A673 (cell line): Measurements from ENCODE around the gene FSTL4. TPM values are rescaled to one million over a fixed set of nuclear protein-coding genes. Genes with fewer than 3 reads are reported as not detected.

Experiments
- BruUV-seq: library from RNA; stranded (reverse); fragments of 400-500 nt; replicated peaks from 2 replicates; lab custom pipeline; 2021; lab: Mats Ljungman, UMichigan
- CTCF ChIA-PET: fragments of 300-600 bp; sonication (Branson Sonifier 250); formaldehyde crosslinking; loops from one replicate; lab custom pipeline; 2022; ENCODE audit warnings: antibody characterized with exemption; lab: Charles Lee
- POLR2A ChIA-PET: fragments of 300-600 bp; sonication (Branson Sonifier 250); formaldehyde crosslinking; loops from one replicate; lab custom pipeline; 2022; ENCODE audit warnings: antibody characterized with exemption; ENCODE audit not compliant: low non-redundant PET; lab: Charles Lee
- DNase-seq: peaks from one replicate; pipeline ENCODE4 v3.0.0-alpha.2; 2015; ENCODE audit warnings: low spot score
- H3K27ac ChIP-seq: fragments of 200-600 bp; sonication (generic); 2 replicates; pipeline ENCODE4 v1.5.1; 2016; ENCODE audit warnings: mixed run types, low read depth, mild to moderate bottlenecking, mixed read lengths, antibody characterized with exemption, low read length; ENCODE audit not compliant: poor library complexity, severe bottlenecking
- H3K27me3 ChIP-seq: fragments of 200-600 bp; sonication (generic); replicated peaks from 2 replicates; pipeline ENCODE4 v1.6.1; 2017; ENCODE audit warnings: mixed run types, low read depth, mild to moderate bottlenecking, mixed read lengths, antibody characterized with exemption, low read length; ENCODE audit not compliant: insufficient read depth, poor library complexity
- H3K36me3 ChIP-seq: fragments of 200-600 bp; sonication (generic); 2 replicates; pipeline ENCODE4 v1.6.1; 2016; ENCODE audit warnings: mixed run types, mild to moderate bottlenecking, mixed read lengths, antibody characterized with exemption, low read length; ENCODE audit not compliant: insufficient read depth, poor library complexity, severe bottlenecking
- H3K4me1 ChIP-seq: fragments of 200-600 bp; sonication (generic); 2 replicates; pipeline ENCODE4 v1.6.1; 2017; ENCODE audit warnings: mixed run types, mild to moderate bottlenecking, mixed read lengths, antibody characterized with exemption, low read length; ENCODE audit not compliant: insufficient read depth, poor library complexity, severe bottlenecking
- H3K4me3 ChIP-seq: fragments of 200-600 bp; sonication (generic); 2 replicates; pipeline ENCODE4 v1.5.1; 2016; ENCODE audit warnings: low read depth, mixed run types, mild to moderate bottlenecking, mixed read lengths, low read length; ENCODE audit not compliant: poor library complexity, severe bottlenecking
- H3K9me3 ChIP-seq: fragments of 200-600 bp; sonication (generic); 2 replicates; pipeline ENCODE4 v1.6.1; 2016; ENCODE audit warnings: mixed run types, low read depth, mild to moderate bottlenecking, mixed read lengths, antibody characterized with exemption, low read length; ENCODE audit not compliant: poor library complexity, severe bottlenecking
- CTCF ChIP-seq: fragments of 300-800, 200-600 bp; sonication (generic); conservative IDR thresholded peaks from 2 replicates; pipeline ENCODE4 v1.5.1; 2017; ENCODE audit warnings: low read depth, mild to moderate bottlenecking, antibody characterized with exemption, low read length, moderate library complexity, mixed read lengths
- EZH2 ChIP-seq: fragments of 200-600 bp; sonication (generic); IDR thresholded peaks from 2 replicates; pipeline ENCODE4 v1.6.1; 2017; ENCODE audit warnings: borderline replicate concordance, low read depth, mild to moderate bottlenecking, mixed read lengths, antibody characterized with exemption, low read length; ENCODE audit not compliant: poor library complexity, severe bottlenecking
- intact Hi-C: fragments of 100-400 bp; cut with micrococcal nuclease; formaldehyde crosslinking; loops from one replicate; pipeline ENCODE4 v1.10.0; 2022; ENCODE audit not compliant: unreplicated experiment
- total RNA-seq: library from RNA; stranded (reverse); gene quantifications from 2 replicates; pipeline ENCODE4 v1.2.3, GENCODE V29; 2021

The FSTL4 gene
- total RNA-seq, 1 experiment from 2014 or later = 0.86 TPM

- Histone ChIP-seq H3K27ac (no peak overlapping the region), H3K27me3 (no peaks in the 10 kb centered on the region), H3K4me3 (no peak overlapping the region), H3K4me1 (no peaks in the 10 kb centered on the region), H3K9me3 (no peaks in the 10 kb centered on the region), H3K36me3 (no peaks in the 10 kb centered on the region)
- TF ChIP-seq EZH2 = no peak
- no peak for TF ChIP-seq CTCF
- no peak for DNase-seq
- BruUV-seq = no TSS peak
- intact Hi-C loops = no loop called here
- ChIA-PET POLR2A (no interaction called here), CTCF (no interaction called here)
Measured at GRCh38 chr5:133247881-133248624, 364.3 kb downstream of the FSTL4 start.

GRCh38 chr5:133247151-133247709 is 365.1 kb downstream of the FSTL4 start:
- POLR2A ChIA-PET = no interaction called here
- no peaks in the 10 kb centered on the region for H3K4me1 ChIP-seq
- CTCF ChIA-PET = no interaction called here
- no peak for TF ChIP-seq EZH2
- TF ChIP-seq CTCF = no peak
- H3K36me3 ChIP-seq = no peaks in the 10 kb centered on the region
- no peak overlapping the region for H3K4me3 ChIP-seq
- no peak for DNase-seq
- no peaks in the 10 kb centered on the region for H3K9me3 ChIP-seq
- no peak overlapping the region for H3K27ac ChIP-seq
- H3K27me3 ChIP-seq = no peaks in the 10 kb centered on the region
- BruUV-seq = no TSS peak
- intact Hi-C loops = no loop called here

- TF ChIP-seq CTCF = no peak
- TF ChIP-seq EZH2 = no peak
- DNase-seq = no peak
- Histone ChIP-seq H3K27me3 (no peaks in the 10 kb centered on the region), H3K27ac (no peak overlapping the region), H3K36me3 (no peaks in the 10 kb centered on the region), H3K9me3 (no peaks in the 10 kb centered on the region), H3K4me1 (no peaks in the 10 kb centered on the region), H3K4me3 (no peak overlapping the region)
- ChIA-PET CTCF (no interaction called here), POLR2A (no interaction called here)
- BruUV-seq = no TSS peak
- intact Hi-C loops = no loop called here
Measured at GRCh38 chr5:133246376-133247150, 365.8 kb downstream of the FSTL4 start.
